PC-9 (cell line): ENCODE measurements around the gene TOPBP1. TPM values are rescaled to one million over a fixed set of nuclear protein-coding genes. Genes with fewer than 3 reads are reported as not detected.

Experiments
- BruUV-seq: library from RNA; stranded (reverse); fragments of 400-500 nt; replicated peaks from 2 replicates; lab custom pipeline; 2021; lab: Mats Ljungman, UMichigan
- CTCF ChIA-PET: fragments of 300-600 bp; sonication (Branson Sonifier 250); formaldehyde crosslinking; loops from one replicate; lab custom pipeline; 2022; ENCODE audit warnings: antibody characterized with exemption; lab: Charles Lee
- POLR2A ChIA-PET: fragments of 300-600 bp; sonication (Branson Sonifier 250); formaldehyde crosslinking; loops from one replicate; lab custom pipeline; 2022; ENCODE audit warnings: antibody characterized with exemption; ENCODE audit not compliant: unreplicated experiment; lab: Charles Lee
- DNase-seq, 2 experiments: peaks; one replicate each; pipeline versions ENCODE4 v3.0.0 to v3.0.0-alpha.2; 2015 to 2022; ENCODE audit warnings: mixed read lengths in 1 of 2
- H2AFZ ChIP-seq: fragments of 200-600 bp; sonication (generic); 2 replicates; pipeline ENCODE4 v1.8.1; 2017; ENCODE audit warnings: antibody characterized with exemption
- H3F3A ChIP-seq: fragments of 200-600 bp; sonication (generic); 2 replicates; pipeline ENCODE4 v1.8.1; 2017; ENCODE audit warnings: antibody characterized with exemption, mild to moderate bottlenecking, low read depth; ENCODE audit not compliant: insufficient read depth
- H3K27ac ChIP-seq: fragments of 200-600 bp; sonication (generic); 2 replicates; pipeline ENCODE4 v1.6.1; 2016; ENCODE audit warnings: mixed run types
- H3K27me3 ChIP-seq: fragments of 200-600 bp; sonication (generic); 2 replicates; pipeline ENCODE4 v1.6.1; 2016; ENCODE audit warnings: low read depth, mixed run types; ENCODE audit not compliant: insufficient read depth
- H3K36me3 ChIP-seq: fragments of 200-600 bp; sonication (generic); 2 replicates; pipeline ENCODE4 v1.6.1; 2016; ENCODE audit warnings: low read depth, mixed run types
- H3K4me1 ChIP-seq: fragments of 200-600 bp; sonication (generic); replicated peaks from 2 replicates; pipeline ENCODE4 v1.6.1; 2016; ENCODE audit warnings: mixed run types; ENCODE audit not compliant: insufficient read depth
- H3K4me2 ChIP-seq: fragments of 200-600 bp; sonication (generic); 2 replicates; pipeline ENCODE4 v1.6.1; 2017; ENCODE audit warnings: mixed run types
- H3K4me3 ChIP-seq: fragments of 200-600 bp; sonication (generic); 2 replicates; pipeline ENCODE4 v1.6.1; 2016; ENCODE audit warnings: mixed run types
- H3K79me2 ChIP-seq: fragments of 200-600 bp; sonication (generic); 2 replicates; pipeline ENCODE4 v1.6.1; 2017; ENCODE audit warnings: low read depth, mixed run types
- H3K9me2 ChIP-seq: fragments of 200-600 bp; sonication (generic); 2 replicates; pipeline ENCODE4 v1.8.1; 2017; ENCODE audit warnings: mild to moderate bottlenecking; ENCODE audit not compliant: insufficient read depth
- H3K9me3 ChIP-seq: fragments of 200-600 bp; sonication (generic); 2 replicates; pipeline ENCODE4 v1.8.1; 2016; ENCODE audit warnings: low read depth; ENCODE audit not compliant: insufficient read depth
- H4K20me1 ChIP-seq: fragments of 200-600 bp; sonication (generic); 2 replicates; pipeline ENCODE4 v1.8.1; 2017; ENCODE audit not compliant: insufficient read depth
- CTCF ChIP-seq: fragments of 200-600 bp; sonication (generic); conservative IDR thresholded peaks from 2 replicates; pipeline ENCODE4 v1.6.1; 2017; ENCODE audit warnings: mixed run types, antibody characterized with exemption, mild to moderate bottlenecking, moderate library complexity
- EZH2 ChIP-seq: fragments of 200-600 bp; sonication (generic); IDR thresholded peaks from 2 replicates; pipeline ENCODE4 v1.8.0; 2017; ENCODE audit warnings: antibody characterized with exemption, low read depth
- intact Hi-C: fragments of 100-400 bp; cut with micrococcal nuclease; formaldehyde crosslinking; loops from one replicate; pipeline ENCODE4 v1.10.0; 2022; ENCODE audit not compliant: unreplicated experiment
- total RNA-seq: library from RNA; stranded (reverse); gene quantifications from 2 replicates; pipeline ENCODE4 v1.2.3, GENCODE V29; 2021

The TOPBP1 gene
- total RNA-seq, 1 experiment from 2014 or later, result 52.2 TPM

- Histone ChIP-seq H3K79me2 (no peaks in the 10 kb centered on the region), H2AFZ (no peak overlapping the region), H3K4me2 (no peak overlapping the region), H3K4me3 (no peak overlapping the region), H4K20me1 (no peaks in the 10 kb centered on the region), H3K36me3 (peaks cover 16% of the 10 kb centered on the region), H3K9me3 (no peaks in the 10 kb centered on the region), H3F3A (no peaks in the 10 kb centered on the region; the same call in 1 of the 2 replicates), H3K27me3 (no peaks in the 10 kb centered on the region), H3K4me1 (no peaks in the 10 kb centered on the region), H3K9me2 (no peaks in the 10 kb centered on the region), H3K27ac (no peak overlapping the region)
- DNase-seq, result no peak
- TF ChIP-seq EZH2 (no peak), CTCF (no peak)
- ChIA-PET CTCF (no interaction called here), POLR2A (interaction anchor here (0.7 kb wide), 1 partner anchor 34 kb away, joined by 6 read pairs; no protein-coding TSS in a partner anchor)
- no TSS peak for BruUV-seq
- intact Hi-C loops, result loop anchor here (5.0 kb wide), 1 partner anchor 36 kb away; no protein-coding TSS in a partner anchor
Observed at GRCh38 chr3:133611534-133611933, 50.2 kb downstream of the TOPBP1 start.

GRCh38 chr3:133610031-133610430, 51.7 kb downstream of the TOPBP1 start:
- H3K4me1 ChIP-seq, result no peaks in the 10 kb centered on the region
- no peak overlapping the region for H3K27ac ChIP-seq
- no peaks in the 10 kb centered on the region for H3K9me3 ChIP-seq
- BruUV-seq, result no TSS peak
- intact Hi-C loops, result loop anchor here (5.0 kb wide), 1 partner anchor 37 kb away; no protein-coding TSS in a partner anchor
- CTCF ChIA-PET, result no interaction called here
- peaks cover 16% of the 10 kb centered on the region for H3K36me3 ChIP-seq
- DNase-seq, result no peak
- TF ChIP-seq EZH2 (no peak), CTCF (no peak)
- H3F3A ChIP-seq, result no peaks in the 10 kb centered on the region; the same call in 1 of the 2 replicates
- no peaks in the 10 kb centered on the region for H3K27me3 ChIP-seq
- POLR2A ChIA-PET, result no interaction called here
- H3K79me2 ChIP-seq, result no peaks in the 10 kb centered on the region
- no peaks in the 10 kb centered on the region for H3K9me2 ChIP-seq
- no peaks in the 10 kb centered on the region for H4K20me1 ChIP-seq
- no peak overlapping the region for H3K4me2 ChIP-seq
- no peak overlapping the region for H3K4me3 ChIP-seq
- no peak overlapping the region for H2AFZ ChIP-seq

- no TSS peak for BruUV-seq
- TF ChIP-seq CTCF (no peak), EZH2 (no peak)
- Histone ChIP-seq H3K4me3 (no peak overlapping the region), H3K4me1 (no peaks in the 10 kb centered on the region), H3K27me3 (no peaks in the 10 kb centered on the region), H4K20me1 (no peaks in the 10 kb centered on the region), H3K9me3 (no peaks in the 10 kb centered on the region), H3F3A (no peaks in the 10 kb centered on the region; the same call in 1 of the 2 replicates), H3K27ac (no peak overlapping the region), H2AFZ (no peak overlapping the region), H3K9me2 (no peaks in the 10 kb centered on the region), H3K36me3 (peaks cover 16% of the 10 kb centered on the region), H3K4me2 (no peak overlapping the region), H3K79me2 (no peaks in the 10 kb centered on the region)
- POLR2A ChIA-PET, result no interaction called here
- intact Hi-C loops, result no loop called here
- CTCF ChIA-PET, result no interaction called here
- no peak for DNase-seq
Observed at GRCh38 chr3:133608388-133608787, 53.4 kb downstream of the TOPBP1 start.
